ENCODE measurements around the gene KRTAP5-5. TPM values are rescaled to one million over a fixed set of nuclear protein-coding genes. Genes with fewer than 3 reads are reported as not detected.

Gene KRTAP5-5
- total RNA-seq, 2 experiments from 2014 or later = not detected

DNA sequence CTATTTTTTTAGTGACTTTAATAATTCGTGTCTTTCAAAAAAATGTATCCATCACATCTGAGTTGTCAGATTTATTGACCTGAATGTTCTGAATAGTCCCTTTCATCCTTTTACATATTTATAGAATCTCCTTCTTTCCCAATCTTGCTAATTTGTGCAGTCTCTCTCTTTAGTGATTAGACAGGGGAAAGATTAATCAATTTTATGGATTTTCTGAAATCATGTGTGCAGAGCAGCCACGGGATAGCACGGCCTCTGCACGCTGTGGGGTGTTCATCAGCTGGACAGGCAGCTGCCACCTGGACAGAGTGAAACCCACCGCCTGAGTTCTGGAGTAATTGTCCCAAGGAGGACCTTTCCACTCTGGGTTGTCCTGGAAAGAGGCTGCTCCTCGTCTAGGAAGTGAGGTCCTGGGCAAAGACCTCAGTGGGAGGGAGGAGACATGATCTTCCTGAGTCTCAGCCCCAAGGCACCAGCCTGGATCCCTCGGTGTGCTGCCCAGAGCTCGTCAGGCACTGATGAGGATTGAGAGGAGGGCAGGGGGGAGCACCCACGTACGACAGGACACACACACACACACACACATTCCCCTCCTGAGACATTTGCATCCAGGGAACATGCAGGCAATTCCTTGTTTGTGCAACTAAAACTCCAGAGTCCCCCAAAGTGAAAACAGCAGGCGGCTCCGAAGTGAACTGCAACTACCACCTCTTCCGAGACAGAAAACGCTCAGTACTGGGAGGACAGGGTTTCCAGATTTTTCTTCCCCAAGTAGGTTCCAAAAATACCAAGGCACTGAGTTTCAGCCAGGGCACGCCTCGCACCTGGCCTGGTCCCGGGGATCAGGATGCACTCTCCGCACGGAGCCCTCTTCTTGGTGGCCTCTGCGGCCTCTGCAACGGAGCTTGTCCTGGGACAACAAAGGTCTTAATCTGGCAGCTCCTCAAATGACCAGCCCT is 44.9 kb downstream of the KRTAP5-5 start:
- peaks cover 36% of the 10 kb centered on the region for H3K27me3 Mint-ChIP-seq (ENCODE audit: low read depth)
- DNase-seq (no peak), ATAC-seq (no peak)
- no peaks in the 10 kb centered on the region for H3K9me3 Mint-ChIP-seq (ENCODE audit: insufficient read depth)
- H3K4me1 Mint-ChIP-seq (ENCODE audit: low read depth) = no peaks in the 10 kb centered on the region
- H3K4me3 Mint-ChIP-seq = no peak overlapping the region
- ChIA-PET POLR2A (no interaction called here), CTCF (interaction anchor here (1.3 kb wide), 1 partner anchor 22 kb away, joined by 7 read pairs; no protein-coding TSS in a partner anchor)
- no peaks in the 10 kb centered on the region for H3K36me3 Mint-ChIP-seq (ENCODE audit: low read depth)
- no peak overlapping the region for H3K27ac Mint-ChIP-seq

DNA sequence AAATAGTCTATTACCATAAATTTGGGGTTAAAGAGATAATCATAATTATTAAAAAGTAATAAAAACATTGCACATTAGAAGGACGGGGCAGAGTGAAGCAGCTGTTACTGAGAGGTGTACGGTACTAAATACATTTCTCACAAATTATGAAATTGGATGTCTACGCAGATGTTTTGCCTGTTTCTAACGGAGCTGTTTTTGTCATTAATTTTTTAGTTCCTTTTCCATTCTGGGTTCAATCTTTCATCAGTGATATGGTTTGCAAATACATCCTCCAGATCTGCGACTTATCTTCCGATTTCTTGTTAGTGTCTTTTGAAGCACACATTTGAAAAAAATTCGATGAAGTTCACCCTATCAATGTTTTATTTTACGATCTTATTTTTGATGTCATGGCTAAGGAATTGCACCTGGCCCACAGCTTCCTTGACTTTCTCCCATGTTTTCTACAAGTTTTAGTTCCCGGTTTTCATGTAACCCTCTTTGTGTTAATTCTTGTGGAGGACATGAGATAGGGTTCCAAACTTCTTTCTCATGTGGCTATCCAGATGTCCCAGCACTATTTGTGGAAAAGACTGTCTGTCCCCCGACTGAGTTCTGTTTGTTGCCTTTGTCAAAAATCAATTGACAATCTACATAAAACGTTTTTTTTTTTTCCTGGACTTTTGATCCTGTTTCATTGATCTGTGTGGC is 46.1 kb downstream of the KRTAP5-5 start:
- no peak overlapping the region for H3K4me3 Mint-ChIP-seq
- no peaks in the 10 kb centered on the region for H3K36me3 Mint-ChIP-seq (ENCODE audit: low read depth)
- POLR2A ChIA-PET = no interaction called here
- no peak for ATAC-seq
- no peaks in the 10 kb centered on the region for H3K9me3 Mint-ChIP-seq (ENCODE audit: insufficient read depth)
- H3K27ac Mint-ChIP-seq = no peak overlapping the region
- no peaks in the 10 kb centered on the region for H3K4me1 Mint-ChIP-seq (ENCODE audit: low read depth)
- CTCF ChIA-PET = interaction anchor here (0.9 kb wide), 1 partner anchor 157 kb away, joined by 3 read pairs; no protein-coding TSS in a partner anchor
- H3K27me3 Mint-ChIP-seq (ENCODE audit: low read depth) = peaks cover 36% of the 10 kb centered on the region
- no peak for DNase-seq

DNA sequence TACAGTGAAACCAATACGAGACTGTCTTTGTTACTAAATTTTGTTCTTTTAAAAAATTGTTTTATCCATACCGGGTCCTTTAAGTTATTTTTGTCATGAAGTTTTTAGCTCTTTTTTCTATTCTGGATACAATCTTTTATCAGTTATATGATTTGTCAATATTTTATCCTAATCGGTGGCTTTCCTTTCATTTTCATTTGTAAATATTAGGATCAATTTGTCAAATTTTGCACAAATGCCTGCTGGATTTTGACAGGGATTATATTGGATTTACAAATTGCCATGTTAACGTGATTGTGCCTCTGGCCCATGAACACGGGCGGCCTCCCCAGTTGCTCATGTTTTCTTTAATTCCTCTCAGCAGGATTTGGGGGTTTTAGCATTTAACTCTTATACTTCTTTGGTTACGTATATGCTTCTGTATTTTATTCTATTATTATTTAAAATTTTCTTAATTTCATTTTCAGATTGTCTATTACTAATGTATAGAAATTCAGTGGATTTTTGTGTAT is 46.7 kb downstream of the KRTAP5-5 start:
- Mint-ChIP-seq H3K36me3 (ENCODE audit: low read depth) (no peaks in the 10 kb centered on the region), H3K4me1 (ENCODE audit: low read depth) (no peaks in the 10 kb centered on the region), H3K27me3 (ENCODE audit: low read depth) (peaks cover 34% of the 10 kb centered on the region), H3K27ac (no peak overlapping the region), H3K4me3 (no peak overlapping the region), H3K9me3 (ENCODE audit: insufficient read depth) (no peaks in the 10 kb centered on the region)
- ATAC-seq (no peak), DNase-seq (no peak)
- CTCF ChIA-PET = interaction anchor here (2.0 kb wide), 1 partner anchor 24 kb away, joined by 6 read pairs; no protein-coding TSS in a partner anchor
- POLR2A ChIA-PET = no interaction called here

DNA sequence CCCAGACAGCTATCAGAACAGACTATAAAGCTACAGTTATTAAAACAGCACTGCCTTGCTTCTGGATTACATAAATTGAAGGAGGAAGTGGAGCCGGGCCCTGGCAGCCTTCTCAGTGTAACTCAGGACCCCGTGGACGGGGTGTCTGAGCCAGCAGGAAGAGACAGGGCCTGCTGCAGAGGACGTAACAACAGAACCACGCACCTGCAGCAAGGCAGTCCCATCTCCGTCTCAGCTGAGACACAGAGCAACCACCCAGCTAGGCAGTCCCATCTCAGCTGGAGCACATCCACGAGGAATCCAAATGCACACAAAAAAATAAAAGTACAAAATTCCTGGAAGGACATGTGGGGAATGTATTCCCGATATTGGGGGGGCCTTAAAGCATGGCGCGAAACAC is 50.3 kb downstream of the KRTAP5-5 start:
- CTCF ChIA-PET = interaction anchor here (1.4 to 3.7 kb wide), 3 partner anchors 14 to 202 kb away, joined by 3 to 24 read pairs (median 6); no protein-coding TSS in a partner anchor
- Mint-ChIP-seq H3K9me3 (ENCODE audit: insufficient read depth) (no peaks in the 10 kb centered on the region), H3K27ac (no peak overlapping the region), H3K4me1 (ENCODE audit: low read depth) (no peaks in the 10 kb centered on the region), H3K36me3 (ENCODE audit: low read depth) (no peaks in the 10 kb centered on the region), H3K4me3 (no peak overlapping the region), H3K27me3 (ENCODE audit: low read depth) (peaks cover 14% of the 10 kb centered on the region)
- DNase-seq (no peak), ATAC-seq (no peak)
- POLR2A ChIA-PET = no interaction called here

Other genes with a start within 250 kb of the KRTAP5-5 start
- under 1 TPM in 1 of 2 experiments, not detected in 1; 0.39 TPM for gene BRSK2, start 239.8 kb upstream of the KRTAP5-5 start, total RNA-seq
- gene MOB2, start 143.0 kb upstream of the KRTAP5-5 start, total RNA-seq = 10 to 100 TPM; 29.3 to 31.6 TPM
- under 1 TPM; 0.13 TPM for gene DUSP8, start 57.5 kb upstream of the KRTAP5-5 start, total RNA-seq
- gene KRTAP5-1, start 44.5 kb upstream of the KRTAP5-5 start, total RNA-seq = not detected
- not detected for gene KRTAP5-2, start 31.5 kb upstream of the KRTAP5-5 start, total RNA-seq
- gene KRTAP5-3, start 21.3 kb upstream of the KRTAP5-5 start, total RNA-seq = not detected
- not detected for gene KRTAP5-4, start 7.6 kb upstream of the KRTAP5-5 start, total RNA-seq
- not detected for gene KRTAP5-6, start 67.4 kb downstream of the KRTAP5-5 start, total RNA-seq
- 1 to 10 TPM in 1 of 2 experiments, under 1 TPM in 1; 0.63 to 1.0 TPM for gene IFITM10, start 120.8 kb downstream of the KRTAP5-5 start, total RNA-seq
- gene CTSD, start 134.2 kb downstream of the KRTAP5-5 start, total RNA-seq = 100 to 1,000 TPM; 153 to 172 TPM
- gene SYT8, start 205.2 kb downstream of the KRTAP5-5 start, total RNA-seq = not detected
- under 1 TPM in 1 of 2 experiments, not detected in 1; 0.50 TPM for gene TNNI2, start 209.2 kb downstream of the KRTAP5-5 start, total RNA-seq
- gene LSP1, start 223.3 kb downstream of the KRTAP5-5 start, total RNA-seq = 100 to 1,000 TPM; 463 to 477 TPM

All from activated CD8-positive, alpha-beta T cell treated with anti-CD3 and anti-CD28 coated beads, Interleukin-2, amount 10 ng/mL, durations not matched to agents 7 days and 5 days (primary cell).